HepG2 (cell line): ENCODE data around the gene STK4. TPM values are rescaled to one million over a fixed set of nuclear protein-coding genes. Genes with fewer than 3 reads are reported as not detected.

Source experiments
- AHR ChIP-seq: IDR thresholded peaks from 2 replicates; pipeline ENCODE4 v1.6.1; 2018; ENCODE audit warnings: missing genetic modification reagents, missing compliant biosample characterization
- BHLHE40 ChIP-seq: IDR thresholded peaks from 2 replicates; pipeline ENCODE4 v1.6.1; 2011; ENCODE audit warnings: low read length, improper control_type of control experiment
- PAWR ChIP-seq: sonication (generic); formaldehyde crosslinking; IDR thresholded peaks from 2 replicates; pipeline ENCODE4 v1.4.0; 2020; ENCODE audit warnings: missing genetic modification reagents, mild to moderate bottlenecking, borderline replicate concordance
- PRDM10 ChIP-seq: sonication (generic); formaldehyde crosslinking; IDR thresholded peaks from 2 replicates; pipeline ENCODE4 v1.4.0; 2020; ENCODE audit warnings: low read depth, missing genetic modification reagents
- RARG ChIP-seq: sonication (generic); formaldehyde crosslinking; IDR thresholded peaks from 2 replicates; pipeline ENCODE4 v1.4.0; 2020; ENCODE audit warnings: low read depth, mild to moderate bottlenecking, missing genetic modification reagents
- THAP11 ChIP-seq: IDR thresholded peaks from 2 replicates; pipeline ENCODE4 v1.6.1; 2016; ENCODE audit warnings: missing biosample characterization, missing genetic modification reagents
- TRAFD1 ChIP-seq: sonication (generic); formaldehyde crosslinking; IDR thresholded peaks from 2 replicates; pipeline ENCODE4 v1.5.1; 2020; ENCODE audit warnings: missing genetic modification reagents, mild to moderate bottlenecking, borderline replicate concordance
- YEATS4 ChIP-seq: sonication (generic); formaldehyde crosslinking; IDR thresholded peaks from 2 replicates; pipeline ENCODE4 v1.4.0; 2020; ENCODE audit warnings: missing genetic modification reagents, borderline replicate concordance
- ZBTB7B ChIP-seq: sonication (generic); formaldehyde crosslinking; IDR thresholded peaks from 2 replicates; pipeline ENCODE4 v1.4.0; 2020; ENCODE audit warnings: missing genetic modification reagents
- ZFP41 ChIP-seq: sonication (generic); formaldehyde crosslinking; IDR thresholded peaks from 2 replicates; pipeline ENCODE4 v1.4.0; 2020; ENCODE audit warnings: mild to moderate bottlenecking, missing genetic modification reagents, borderline replicate concordance
- ZFP91 ChIP-seq: sonication (generic); formaldehyde crosslinking; IDR thresholded peaks from 2 replicates; pipeline ENCODE4 v1.9.0; 2022; ENCODE audit warnings: missing genetic modification reagents, mild to moderate bottlenecking, borderline replicate concordance
- ZNF709 ChIP-seq: sonication (generic); formaldehyde crosslinking; IDR thresholded peaks from 2 replicates; pipeline ENCODE4 v1.5.0; 2020; ENCODE audit warnings: mild to moderate bottlenecking, missing genetic modification reagents
- polyA plus RNA-seq, 8 experiments: library from polyadenylated mRNA; depleted of rRNA in 3 of 8; stranded (reverse) in 7 of 8; unstranded in 1 of 8; fragments of >200 nt; fragmentation: Illumina TruSeq in 4 of 8; extraction: Trizol in 4 of 8; gene quantifications; 2 replicates each; pipeline versions ENCODE4 v1.2.1 to v1.2.3, GENCODE V29; 2011 to 2016; ENCODE audit warnings: low read depth in 4 of 8, missing spikeins in 1 of 8, mixed read lengths in 1 of 8; ENCODE audit not compliant: insufficient read depth in 1 of 8
- total RNA-seq, 5 experiments: library from RNA; depleted of rRNA; stranded (reverse); fragments of >200 nt; fragmentation: Illumina TruSeq; extraction: Trizol; gene quantifications; 2 replicates each; pipeline ENCODE4 v1.2.3, GENCODE V29; 2016; ENCODE audit warnings: low read depth in 1 of 5
- TF ChIP-seq, protein P1 (sequence below): sonication (generic); formaldehyde crosslinking; IDR thresholded peaks from 2 replicates; pipeline ENCODE4 v1.9.0; 2021; ENCODE audit warnings: mild to moderate bottlenecking, missing genetic modification reagents
- TF ChIP-seq, protein P2 (sequence below): sonication (generic); formaldehyde crosslinking; conservative IDR thresholded peaks from 2 replicates; pipeline ENCODE4 v1.5.0; 2020; ENCODE audit warnings: missing genetic modification reagents

Gene STK4
- total and polyA plus RNA-seq, 2 of the 13 experiments (the other 11 are each of a cell fraction or from before 2014, with no cell fraction given) = 25.6 to 38.3 TPM

DNA sequence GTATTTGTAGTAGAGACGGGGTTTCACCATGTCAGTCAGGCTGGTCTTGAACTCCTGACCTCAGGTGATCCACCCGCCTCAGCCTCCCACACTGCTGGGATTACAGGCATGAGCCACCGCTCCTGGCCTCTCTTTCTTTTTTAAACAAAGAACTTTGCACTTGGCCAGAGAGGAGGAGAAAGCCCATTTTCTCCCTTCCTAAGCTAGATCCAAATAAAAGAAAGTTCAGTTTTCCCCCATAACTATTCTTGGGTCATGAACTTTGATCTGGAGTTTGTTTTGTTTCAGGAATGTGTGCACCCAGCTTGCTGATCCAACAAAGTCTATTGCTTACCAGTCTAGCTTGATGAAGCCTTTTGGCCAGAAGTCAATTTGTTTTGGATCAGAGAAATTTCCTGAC lies 111.2 kb downstream of the STK4 start (continued):
- TF ChIP-seq, protein P1, sequence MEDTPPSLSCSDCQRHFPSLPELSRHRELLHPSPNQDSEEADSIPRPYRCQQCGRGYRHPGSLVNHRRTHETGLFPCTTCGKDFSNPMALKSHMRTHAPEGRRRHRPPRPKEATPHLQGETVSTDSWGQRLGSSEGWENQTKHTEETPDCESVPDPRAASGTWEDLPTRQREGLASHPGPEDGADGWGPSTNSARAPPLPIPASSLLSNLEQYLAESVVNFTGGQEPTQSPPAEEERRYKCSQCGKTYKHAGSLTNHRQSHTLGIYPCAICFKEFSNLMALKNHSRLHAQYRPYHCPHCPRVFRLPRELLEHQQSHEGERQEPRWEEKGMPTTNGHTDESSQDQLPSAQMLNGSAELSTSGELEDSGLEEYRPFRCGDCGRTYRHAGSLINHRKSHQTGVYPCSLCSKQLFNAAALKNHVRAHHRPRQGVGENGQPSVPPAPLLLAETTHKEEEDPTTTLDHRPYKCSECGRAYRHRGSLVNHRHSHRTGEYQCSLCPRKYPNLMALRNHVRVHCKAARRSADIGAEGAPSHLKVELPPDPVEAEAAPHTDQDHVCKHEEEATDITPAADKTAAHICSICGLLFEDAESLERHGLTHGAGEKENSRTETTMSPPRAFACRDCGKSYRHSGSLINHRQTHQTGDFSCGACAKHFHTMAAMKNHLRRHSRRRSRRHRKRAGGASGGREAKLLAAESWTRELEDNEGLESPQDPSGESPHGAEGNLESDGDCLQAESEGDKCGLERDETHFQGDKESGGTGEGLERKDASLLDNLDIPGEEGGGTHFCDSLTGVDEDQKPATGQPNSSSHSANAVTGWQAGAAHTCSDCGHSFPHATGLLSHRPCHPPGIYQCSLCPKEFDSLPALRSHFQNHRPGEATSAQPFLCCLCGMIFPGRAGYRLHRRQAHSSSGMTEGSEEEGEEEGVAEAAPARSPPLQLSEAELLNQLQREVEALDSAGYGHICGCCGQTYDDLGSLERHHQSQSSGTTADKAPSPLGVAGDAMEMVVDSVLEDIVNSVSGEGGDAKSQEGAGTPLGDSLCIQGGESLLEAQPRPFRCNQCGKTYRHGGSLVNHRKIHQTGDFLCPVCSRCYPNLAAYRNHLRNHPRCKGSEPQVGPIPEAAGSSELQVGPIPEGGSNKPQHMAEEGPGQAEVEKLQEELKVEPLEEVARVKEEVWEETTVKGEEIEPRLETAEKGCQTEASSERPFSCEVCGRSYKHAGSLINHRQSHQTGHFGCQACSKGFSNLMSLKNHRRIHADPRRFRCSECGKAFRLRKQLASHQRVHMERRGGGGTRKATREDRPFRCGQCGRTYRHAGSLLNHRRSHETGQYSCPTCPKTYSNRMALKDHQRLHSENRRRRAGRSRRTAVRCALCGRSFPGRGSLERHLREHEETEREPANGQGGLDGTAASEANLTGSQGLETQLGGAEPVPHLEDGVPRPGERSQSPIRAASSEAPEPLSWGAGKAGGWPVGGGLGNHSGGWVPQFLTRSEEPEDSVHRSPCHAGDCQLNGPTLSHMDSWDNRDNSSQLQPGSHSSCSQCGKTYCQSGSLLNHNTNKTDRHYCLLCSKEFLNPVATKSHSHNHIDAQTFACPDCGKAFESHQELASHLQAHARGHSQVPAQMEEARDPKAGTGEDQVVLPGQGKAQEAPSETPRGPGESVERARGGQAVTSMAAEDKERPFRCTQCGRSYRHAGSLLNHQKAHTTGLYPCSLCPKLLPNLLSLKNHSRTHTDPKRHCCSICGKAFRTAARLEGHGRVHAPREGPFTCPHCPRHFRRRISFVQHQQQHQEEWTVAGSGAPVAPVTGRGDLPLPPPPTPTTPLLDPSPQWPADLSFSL (CRISPR knock-in tag) = no peak; the same call in 1 of the 2 replicates
- no peak for TF ChIP-seq YEATS4 (CRISPR knock-in tag)
- 0 out of 2 replicates have a peak, but pooled peaks have one; percentile 25 for TF ChIP-seq ZNF709
- TF ChIP-seq AHR (CRISPR knock-in tag) = no peak
- TF ChIP-seq ZFP41 (CRISPR knock-in tag) = no peak
- peak; percentile 70; the same call in 1 of the 2 replicates for TF ChIP-seq ZBTB7B (CRISPR knock-in tag)
- TF ChIP-seq TRAFD1 = no peak
- TF ChIP-seq ZFP91 (CRISPR knock-in tag) = no peak
- 0 out of 2 replicates have a peak, but pooled peaks have one; percentile 29 for TF ChIP-seq PRDM10 (CRISPR knock-in tag)
- TF ChIP-seq BHLHE40 = no peak
- TF ChIP-seq RARG (CRISPR knock-in tag) = no peak; the same call in 1 of the 2 replicates
- peak; percentile 44; the same call in 1 of the 2 replicates for TF ChIP-seq THAP11 (CRISPR knock-in tag)
- no peak for TF ChIP-seq PAWR
- TF ChIP-seq, protein P2, sequence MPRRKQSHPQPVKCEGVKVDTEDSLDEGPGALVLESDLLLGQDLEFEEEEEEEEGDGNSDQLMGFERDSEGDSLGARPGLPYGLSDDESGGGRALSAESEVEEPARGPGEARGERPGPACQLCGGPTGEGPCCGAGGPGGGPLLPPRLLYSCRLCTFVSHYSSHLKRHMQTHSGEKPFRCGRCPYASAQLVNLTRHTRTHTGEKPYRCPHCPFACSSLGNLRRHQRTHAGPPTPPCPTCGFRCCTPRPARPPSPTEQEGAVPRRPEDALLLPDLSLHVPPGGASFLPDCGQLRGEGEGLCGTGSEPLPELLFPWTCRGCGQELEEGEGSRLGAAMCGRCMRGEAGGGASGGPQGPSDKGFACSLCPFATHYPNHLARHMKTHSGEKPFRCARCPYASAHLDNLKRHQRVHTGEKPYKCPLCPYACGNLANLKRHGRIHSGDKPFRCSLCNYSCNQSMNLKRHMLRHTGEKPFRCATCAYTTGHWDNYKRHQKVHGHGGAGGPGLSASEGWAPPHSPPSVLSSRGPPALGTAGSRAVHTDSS (CRISPR knock-in tag) = no peak
